NCI-H128 (cell line): ENCODE results near the gene AGAP5.
"Not testable (repeated sequence)": the region's sequence is repeated elsewhere in the genome, so short reads cannot be mapped to it uniquely, and the experiment has no call there.

Experiments used
- DNase-seq: peaks from one replicate; lab custom pipeline; 2025; ENCODE audit not compliant: unreplicated experiment; lab: John Stamatoyannopoulos, UW

AGAP5 gene

GRCh38 chr10:73715179-73716156, 17.6 kb upstream of the AGAP5 start:
- DNase-seq, result not testable (repeated sequence)

- not testable (repeated sequence) for DNase-seq
Measured at GRCh38 chr10:73714483-73714882, 16.6 kb upstream of the AGAP5 start.

GRCh38 chr10:73713912-73714311, 16.0 kb upstream of the AGAP5 start:
- DNase-seq, result not testable (repeated sequence)

- DNase-seq, result not testable (repeated sequence)
Measured at GRCh38 chr10:73711683-73712082, 13.8 kb upstream of the AGAP5 start.

GRCh38 chr10:73708122-73708521, 10.2 kb upstream of the AGAP5 start:
- not testable (repeated sequence) for DNase-seq

GRCh38 chr10:73707628-73708027, 9.7 kb upstream of the AGAP5 start:
- not testable (repeated sequence) for DNase-seq

GRCh38 chr10:73706488-73706887, 8.6 kb upstream of the AGAP5 start:
- not testable (repeated sequence) for DNase-seq

GRCh38 chr10:73705506-73706072, 7.7 kb upstream of the AGAP5 start:
- DNase-seq, result not testable (repeated sequence)

- not testable (repeated sequence) for DNase-seq
Measured at GRCh38 chr10:73703924-73704323, 6.0 kb upstream of the AGAP5 start.

- not testable (repeated sequence) for DNase-seq
Measured at GRCh38 chr10:73698819-73699218, 910 bp upstream of the AGAP5 start.

- not testable (repeated sequence) for DNase-seq
Measured at GRCh38 chr10:73695302-73695701, 2.6 kb downstream of the AGAP5 start.

GRCh38 chr10:73690755-73691154, 7.2 kb downstream of the AGAP5 start:
- DNase-seq, result not testable (repeated sequence)

GRCh38 chr10:73689596-73689995, 8.3 kb downstream of the AGAP5 start:
- not testable (repeated sequence) for DNase-seq

- not testable (repeated sequence) for DNase-seq
Measured at GRCh38 chr10:73687641-73688040, 10.3 kb downstream of the AGAP5 start.

- not testable (repeated sequence) for DNase-seq
Measured at GRCh38 chr10:73674546-73674945, 23.4 kb downstream of the AGAP5 start.

GRCh38 chr10:73668378-73668777, 29.5 kb downstream of the AGAP5 start:
- not testable (repeated sequence) for DNase-seq

- DNase-seq, result not testable (repeated sequence)
Measured at GRCh38 chr10:73666153-73666809, 31.6 kb downstream of the AGAP5 start.

- DNase-seq, result not testable (repeated sequence)
Measured at GRCh38 chr10:73665581-73665980, 32.3 kb downstream of the AGAP5 start.

GRCh38 chr10:73664156-73665040, 33.5 kb downstream of the AGAP5 start:
- not testable (repeated sequence) for DNase-seq

- DNase-seq, result not testable (repeated sequence)
Measured at GRCh38 chr10:73663621-73664020, 34.3 kb downstream of the AGAP5 start.
